Skin epidermis (tissue), 12 donors: ENCODE measurements around the gene KLK5.
"Not testable (repeated sequence)": the region's sequence is repeated elsewhere in the genome, so short reads cannot be mapped to it uniquely, and the experiment has no call there.

Source experiments
- H3K27ac ChIP-seq, 21 experiments: fragments of 200-600 bp; sonication (generic) in 11 of 21; one replicate each; pipeline ENCODE4 v1.5.0; 2020; ENCODE audit warnings: mild to moderate bottlenecking in 3 of 21, inconsistent platforms in 2 of 21, moderate library complexity in 2 of 21
- H3K4me3 ChIP-seq, 7 experiments: fragments of 200-600 bp; sonication (generic) in 2 of 7; one replicate each; pipeline ENCODE4 v1.5.0; 2020; ENCODE audit warnings: inconsistent platforms in 2 of 7, mild to moderate bottlenecking in 2 of 7, moderate library complexity in 1 of 7

KLK5 gene, protein sequence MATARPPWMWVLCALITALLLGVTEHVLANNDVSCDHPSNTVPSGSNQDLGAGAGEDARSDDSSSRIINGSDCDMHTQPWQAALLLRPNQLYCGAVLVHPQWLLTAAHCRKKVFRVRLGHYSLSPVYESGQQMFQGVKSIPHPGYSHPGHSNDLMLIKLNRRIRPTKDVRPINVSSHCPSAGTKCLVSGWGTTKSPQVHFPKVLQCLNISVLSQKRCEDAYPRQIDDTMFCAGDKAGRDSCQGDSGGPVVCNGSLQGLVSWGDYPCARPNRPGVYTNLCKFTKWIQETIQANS

GRCh38 chr19:50952910-50953309, at the start of gene KLK5:
TSS of gene KLK5 (minus strand) at chr19:50953038. CDS start at chr19:50952657, 381 bp downstream.
- Histone ChIP-seq H3K4me3 (peak within 1 kb of the TSS in 6 of 7 experiments; percentile 10 to 37 (median 22)), H3K27ac (peak within 1 kb of the TSS in 16 of 21 experiments; percentile 19 to 75 (median 52))

DNA sequence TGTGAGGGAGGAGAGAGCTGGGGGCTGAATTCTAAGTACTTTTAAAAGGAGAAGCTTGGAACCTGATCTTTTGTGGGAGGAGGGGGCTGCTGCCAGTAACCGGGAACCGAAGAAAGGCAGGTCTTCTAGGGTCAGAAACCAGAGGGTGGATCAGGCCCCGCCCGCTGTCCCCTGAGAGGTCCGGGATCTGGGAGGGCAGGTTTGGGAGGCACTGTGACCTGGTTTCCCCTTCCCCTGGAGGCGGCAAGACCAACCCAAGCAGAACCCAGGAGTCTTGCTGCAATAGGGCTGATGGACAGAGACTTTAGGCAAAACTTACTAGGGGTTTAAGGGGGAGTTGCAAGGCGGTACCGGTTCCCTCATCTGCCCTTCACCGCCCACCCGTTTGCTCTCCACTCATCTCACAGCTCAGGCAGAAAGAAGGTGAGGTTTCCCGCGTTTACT, 49.3 kb upstream of the KLK5 start:
- Histone ChIP-seq H3K27ac (peak overlapping the region in 19 of 21 experiments; percentile 13 to 85 (median 71)), H3K4me3 (peak overlapping the region in 1 of 7 experiments; percentile 32)

- H3K27ac ChIP-seq: peak within 1 kb of the TSS in 19 of 21 experiments; percentile 13 to 85 (median 71)
- peak within 1 kb of the TSS; percentile 3 to 38 (median 25) for H3K4me3 ChIP-seq
These were observed 48.7 kb upstream of the KLK5 start, which contains the start of gene KLK8 for GRCh38 chr19:51001515-51001914. TSS of gene KLK8 (minus strand) at chr19:51001604. CDS start at chr19:51001167, 437 bp downstream.

- peak overlapping the region; percentile 3 to 38 (median 25) for H3K4me3 ChIP-seq
These were observed 48.1 kb upstream of the KLK5 start for GRCh38 chr19:51000981-51001380.

DNA sequence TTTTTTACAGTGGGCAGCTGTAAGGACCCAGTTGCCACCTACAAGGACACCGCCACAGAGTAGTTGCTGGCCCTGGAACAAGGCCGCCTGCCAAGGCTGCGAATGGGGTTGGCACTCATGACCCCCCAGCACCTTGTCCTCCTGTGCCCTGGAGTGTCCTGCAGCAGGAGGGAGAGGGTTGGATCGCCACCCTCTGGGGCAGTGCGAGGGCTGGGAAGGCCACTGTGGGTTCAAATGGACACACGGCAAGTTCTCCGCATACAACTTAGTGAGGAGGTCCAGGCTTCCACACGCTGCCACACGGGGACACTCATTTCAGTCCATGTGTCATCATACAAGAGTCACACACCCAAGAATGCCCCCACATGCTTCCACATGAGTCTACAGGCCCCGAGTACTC, 47.6 kb upstream of the KLK5 start:
- peak overlapping the region in 14 of 21 experiments; percentile 13 to 85 (median 74) for H3K27ac ChIP-seq
- H3K4me3 ChIP-seq: peak overlapping the region; percentile 3 to 38 (median 25)

More at GRCh38 chr19:51000981-51001380, 48.1 kb upstream of the KLK5 start:
- peak overlapping the region in 18 of 21 experiments; percentile 1 to 85 (median 71) for H3K27ac ChIP-seq

DNA sequence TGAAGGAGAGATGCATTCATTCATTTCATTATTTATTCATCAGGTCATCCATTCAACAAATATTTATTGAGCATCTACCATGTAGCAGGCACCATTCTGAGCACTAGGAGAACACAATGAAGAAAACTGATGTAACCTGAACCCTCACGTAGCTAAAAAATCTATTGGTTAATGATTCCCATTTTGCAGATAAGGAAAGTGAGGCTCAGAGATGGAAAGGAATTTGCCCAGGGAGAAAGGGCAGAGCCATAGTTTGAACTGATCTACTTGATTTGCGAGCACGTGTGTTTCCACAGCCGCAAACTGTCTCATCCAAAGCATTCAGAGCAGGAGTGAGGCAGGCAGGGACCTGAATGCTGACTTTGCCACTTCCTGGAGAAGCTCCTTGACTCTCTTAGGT, 45.8 kb upstream of the KLK5 start:
- no peak overlapping the region for H3K4me3 ChIP-seq
- H3K27ac ChIP-seq: no peak overlapping the region

DNA sequence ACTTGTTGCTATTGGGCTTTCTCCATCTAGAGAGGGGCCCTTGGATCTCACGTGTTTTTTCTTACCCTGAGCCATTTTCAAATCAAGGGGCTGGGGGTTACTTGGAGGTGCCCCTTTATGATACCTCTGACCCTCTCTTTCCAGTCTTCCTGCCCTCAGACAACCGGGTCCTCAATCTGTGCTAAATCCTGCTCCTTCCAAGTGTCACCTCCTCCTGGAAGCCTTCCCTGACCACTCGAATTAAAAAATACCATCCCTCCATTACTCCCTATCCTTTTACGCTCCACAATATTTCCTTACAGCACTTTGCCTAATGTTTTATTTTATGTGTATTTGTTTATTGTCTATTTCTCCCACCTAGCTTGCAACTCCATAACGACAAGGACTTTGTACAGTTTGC, 45.2 kb upstream of the KLK5 start:
- Histone ChIP-seq H3K4me3 (no peak overlapping the region), H3K27ac (no peak overlapping the region)

DNA sequence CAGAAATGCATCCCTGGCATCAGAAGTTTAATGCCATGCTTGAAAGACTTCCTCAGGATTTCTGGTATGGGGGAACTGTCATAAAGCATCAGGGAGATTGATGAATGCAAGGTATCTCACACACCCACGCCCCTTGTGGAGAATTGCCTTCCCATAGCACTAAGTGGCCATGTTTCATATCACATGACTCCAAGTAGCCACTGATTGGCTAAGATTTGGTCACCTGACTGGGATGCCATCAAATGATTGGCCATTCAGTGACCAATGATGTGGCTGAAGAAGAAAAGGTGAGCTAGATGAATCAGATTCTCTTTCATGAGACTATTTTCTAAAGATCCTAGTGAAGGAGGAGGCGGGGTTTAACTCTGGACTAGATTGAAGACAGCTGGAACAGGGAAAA, 41.3 kb upstream of the KLK5 start:
- Histone ChIP-seq H3K4me3 (no peak overlapping the region), H3K27ac (no peak overlapping the region)

GRCh38 chr19:50992666-50993035, 39.8 kb upstream of the KLK5 start:
- H3K27ac ChIP-seq: peak overlapping the region in 3 of 21 experiments; percentile 12 to 57 (median 54)
- no peak overlapping the region for H3K4me3 ChIP-seq

DNA sequence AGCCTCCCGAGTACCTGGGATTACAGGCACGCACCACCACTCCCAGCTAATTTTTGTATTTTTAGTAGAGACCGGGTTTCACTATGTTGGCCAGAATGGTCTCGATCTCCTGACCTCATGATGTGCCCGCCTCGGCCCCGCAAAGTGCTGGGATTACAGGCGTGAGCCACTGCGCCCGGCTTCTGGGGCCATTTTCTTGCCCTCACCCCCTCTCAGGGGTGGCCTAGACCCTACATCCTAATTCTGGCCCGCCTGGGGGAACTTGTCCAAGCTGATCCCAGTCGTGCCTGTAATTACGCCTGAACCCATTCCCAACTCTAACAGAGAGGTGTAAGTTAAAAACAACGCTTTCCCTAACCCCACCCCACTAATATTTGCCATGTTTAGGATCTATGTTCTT, 31.6 kb upstream of the KLK5 start:
- H3K27ac ChIP-seq, H3K4me3 ChIP-seq: not testable (repeated sequence)

DNA sequence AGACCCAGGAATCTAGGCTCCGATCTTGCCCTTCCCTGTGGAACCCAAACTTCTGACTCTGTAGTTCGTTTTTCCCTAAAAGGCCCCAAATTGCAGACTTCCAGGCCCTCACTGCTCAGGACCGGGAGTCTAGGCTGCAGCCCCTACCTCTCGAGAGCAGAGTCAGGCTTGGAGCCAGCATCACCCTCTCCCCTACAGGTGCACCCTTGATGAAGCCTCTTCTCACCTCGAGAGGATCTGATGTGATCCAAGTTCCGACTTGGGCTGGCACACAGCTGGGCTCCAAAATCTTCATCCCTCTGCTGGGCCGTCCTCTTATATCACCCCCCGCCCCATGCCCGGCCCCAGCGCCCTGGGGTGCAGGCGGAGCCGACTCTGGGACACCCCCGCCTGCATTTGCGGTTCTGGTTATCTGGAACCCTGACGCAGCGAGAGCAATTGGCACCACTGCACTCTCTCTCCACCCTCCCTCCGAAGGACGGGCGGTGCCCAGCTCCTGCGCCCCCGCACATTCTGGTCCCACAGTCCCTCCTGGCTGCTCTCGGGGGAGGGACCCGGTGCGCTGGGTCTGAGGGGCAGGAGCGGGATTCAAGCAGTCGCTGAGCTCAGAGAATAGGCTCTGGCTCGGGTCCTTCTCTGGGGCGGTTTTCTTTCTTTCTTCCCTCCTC, 30.9 kb upstream of the KLK5 start, which contains the start of gene KLK7:
Gene KLK7 (minus strand): TSS at position 293 of the 668 bp plus-strand sequence. CDS start 1,518 bp downstream, outside the sequence.
- peak within 1 kb of the TSS in 5 of 7 experiments; percentile 0 to 24 (median 15) for H3K4me3 ChIP-seq
- H3K27ac ChIP-seq: peak within 1 kb of the TSS in 6 of 21 experiments; percentile 18 to 75 (median 57)

- H3K27ac ChIP-seq: peak overlapping the region in 1 of 21 experiments; percentile 16
- peak overlapping the region in 2 of 7 experiments; percentile 0 to 22 for H3K4me3 ChIP-seq
These were observed 29.3 kb upstream of the KLK5 start for GRCh38 chr19:50982186-50982585.

DNA sequence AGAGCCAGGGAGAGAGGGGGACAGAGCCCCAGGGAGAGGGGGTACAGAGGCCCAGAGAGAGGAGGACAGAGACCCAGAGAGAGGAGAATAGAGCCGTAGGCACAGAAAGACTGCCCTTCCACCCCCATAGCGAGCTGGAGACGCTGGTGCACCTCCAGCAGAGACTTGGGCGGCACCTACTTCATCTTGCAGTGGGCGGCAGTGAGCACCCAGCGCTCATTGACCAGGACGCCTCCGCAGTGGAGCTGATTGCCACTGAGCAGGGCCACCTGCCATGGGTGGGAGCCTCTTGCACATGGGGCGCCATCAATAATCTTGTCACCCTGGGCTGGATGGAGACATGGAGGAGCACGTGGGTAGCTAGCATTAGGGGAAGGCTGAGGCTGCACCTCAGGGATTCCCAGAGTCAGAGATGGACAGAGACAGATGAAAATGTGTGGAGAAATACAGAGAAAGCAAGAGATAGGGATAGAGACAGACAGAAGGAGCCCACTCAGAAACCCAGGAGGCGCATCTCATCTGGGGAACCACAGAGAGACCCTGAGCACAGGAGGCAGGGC, 28.8 kb upstream of the KLK5 start:
- Histone ChIP-seq H3K27ac (peak overlapping the region in 1 of 21 experiments; percentile 16), H3K4me3 (peak overlapping the region in 2 of 7 experiments; percentile 0 to 22)

DNA sequence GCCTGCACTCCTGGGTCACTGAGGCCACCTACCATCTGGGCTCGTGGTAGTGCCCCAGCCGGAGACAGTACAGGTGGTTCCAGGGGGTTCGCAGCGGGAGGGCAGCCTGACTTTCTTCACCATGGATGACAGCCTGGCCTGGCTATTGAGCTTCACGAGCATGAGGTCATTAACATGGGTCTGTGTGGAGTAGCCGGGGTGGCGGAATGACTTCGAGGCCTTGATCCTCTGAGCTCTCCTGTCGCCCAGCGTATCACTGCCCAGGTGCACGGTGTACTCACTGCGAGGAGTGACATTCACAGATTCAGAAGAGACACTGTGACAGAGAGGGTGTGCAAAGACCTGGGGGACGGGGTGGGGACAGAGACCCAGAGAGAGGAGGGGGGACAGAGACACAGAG, 27.4 kb upstream of the KLK5 start:
- Histone ChIP-seq H3K4me3 (no peak overlapping the region), H3K27ac (no peak overlapping the region)

DNA sequence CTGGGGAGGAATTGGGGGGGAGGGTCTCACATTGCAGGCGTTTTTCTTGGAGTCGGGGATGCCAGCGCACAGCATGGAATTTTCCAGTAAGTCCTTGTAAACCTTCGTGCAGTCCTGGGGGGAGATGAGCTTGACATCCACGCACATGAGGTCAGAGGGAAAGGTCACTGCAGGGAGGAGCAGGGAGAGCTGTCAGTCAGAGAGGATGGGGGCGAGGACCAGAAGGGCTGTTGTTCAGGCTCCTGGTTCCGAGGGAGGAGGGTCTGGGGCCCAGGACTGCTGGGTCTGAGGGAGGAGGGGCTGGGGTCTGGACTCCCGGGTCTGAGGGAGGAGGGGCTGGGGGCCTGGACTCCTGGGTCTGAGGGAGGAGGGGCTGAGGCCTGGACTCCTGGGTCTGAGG, 26.9 kb upstream of the KLK5 start:
- no peak overlapping the region for H3K4me3 ChIP-seq
- H3K27ac ChIP-seq: no peak overlapping the region

- H3K27ac ChIP-seq: no peak overlapping the region
- H3K4me3 ChIP-seq: no peak overlapping the region
These were observed 26.0 kb upstream of the KLK5 start for GRCh38 chr19:50978772-50979390.

DNA sequence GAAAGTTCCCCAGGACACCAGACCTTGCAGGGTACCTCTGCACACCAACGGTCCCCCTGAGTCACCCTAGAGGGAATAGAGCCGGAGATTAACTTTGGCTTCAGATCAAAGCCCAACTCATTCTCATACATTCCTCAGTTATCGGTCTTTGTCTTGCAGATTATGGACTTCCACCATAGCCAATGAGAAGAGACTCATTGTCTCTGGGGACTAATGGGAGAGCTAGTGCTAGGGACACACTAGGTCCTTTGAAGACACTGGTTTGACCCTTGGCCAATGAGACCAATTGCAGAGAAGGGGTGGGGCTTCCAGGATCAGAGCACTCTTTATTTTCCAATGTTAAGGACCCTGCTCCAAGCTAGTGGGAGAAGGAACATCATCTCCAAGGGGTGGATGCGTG, 24.8 kb upstream of the KLK5 start:
- Histone ChIP-seq H3K27ac (no peak overlapping the region), H3K4me3 (no peak overlapping the region)

- H3K27ac ChIP-seq: no peak overlapping the region
These were observed 22.9 kb upstream of the KLK5 start for GRCh38 chr19:50975766-50976165.

GRCh38 chr19:50974702-50975556, 22.1 kb upstream of the KLK5 start:
- no peak overlapping the region for H3K27ac ChIP-seq
- H3K4me3 ChIP-seq: no peak overlapping the region

More at GRCh38 chr19:50975766-50976165, 22.9 kb upstream of the KLK5 start:
- no peak overlapping the region for H3K4me3 ChIP-seq
